ENCODE data around the gene SCFD1.

- TF ChIP-seq, protein P1, sequence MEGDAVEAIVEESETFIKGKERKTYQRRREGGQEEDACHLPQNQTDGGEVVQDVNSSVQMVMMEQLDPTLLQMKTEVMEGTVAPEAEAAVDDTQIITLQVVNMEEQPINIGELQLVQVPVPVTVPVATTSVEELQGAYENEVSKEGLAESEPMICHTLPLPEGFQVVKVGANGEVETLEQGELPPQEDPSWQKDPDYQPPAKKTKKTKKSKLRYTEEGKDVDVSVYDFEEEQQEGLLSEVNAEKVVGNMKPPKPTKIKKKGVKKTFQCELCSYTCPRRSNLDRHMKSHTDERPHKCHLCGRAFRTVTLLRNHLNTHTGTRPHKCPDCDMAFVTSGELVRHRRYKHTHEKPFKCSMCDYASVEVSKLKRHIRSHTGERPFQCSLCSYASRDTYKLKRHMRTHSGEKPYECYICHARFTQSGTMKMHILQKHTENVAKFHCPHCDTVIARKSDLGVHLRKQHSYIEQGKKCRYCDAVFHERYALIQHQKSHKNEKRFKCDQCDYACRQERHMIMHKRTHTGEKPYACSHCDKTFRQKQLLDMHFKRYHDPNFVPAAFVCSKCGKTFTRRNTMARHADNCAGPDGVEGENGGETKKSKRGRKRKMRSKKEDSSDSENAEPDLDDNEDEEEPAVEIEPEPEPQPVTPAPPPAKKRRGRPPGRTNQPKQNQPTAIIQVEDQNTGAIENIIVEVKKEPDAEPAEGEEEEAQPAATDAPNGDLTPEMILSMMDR (IDR thresholded peaks at IDR 0.05): no peak
- no peak for TF ChIP-seq POLR2A (IDR thresholded peaks at IDR 0.05)
Observed at GRCh38 chr14:30771595-30771994, 149.5 kb downstream of the SCFD1 start.

Data from upper lobe of left lung (tissue), 4 donors.